ENCODE results near the gene CEACAM19.
"Not testable (repeated sequence)": the region's sequence is repeated elsewhere in the genome, so short reads cannot be mapped to it uniquely, and the experiment has no call there.

The CEACAM19 gene

GRCh38 chr19:44646049-44646416, 25.2 kb upstream of the CEACAM19 start:
- no peak for DNase-seq

- no peak for DNase-seq
Observed at GRCh38 chr19:44647144-44647543, 24.1 kb upstream of the CEACAM19 start.

GRCh38 chr19:44648631-44649251, 22.5 kb upstream of the CEACAM19 start:
- DNase-seq, result peak; percentile 24 to 25

GRCh38 chr19:44649578-44650145, 21.6 kb upstream of the CEACAM19 start:
- DNase-seq, result no peak

GRCh38 chr19:44653343-44653742, 17.9 kb upstream of the CEACAM19 start:
- no peak for DNase-seq

DNA sequence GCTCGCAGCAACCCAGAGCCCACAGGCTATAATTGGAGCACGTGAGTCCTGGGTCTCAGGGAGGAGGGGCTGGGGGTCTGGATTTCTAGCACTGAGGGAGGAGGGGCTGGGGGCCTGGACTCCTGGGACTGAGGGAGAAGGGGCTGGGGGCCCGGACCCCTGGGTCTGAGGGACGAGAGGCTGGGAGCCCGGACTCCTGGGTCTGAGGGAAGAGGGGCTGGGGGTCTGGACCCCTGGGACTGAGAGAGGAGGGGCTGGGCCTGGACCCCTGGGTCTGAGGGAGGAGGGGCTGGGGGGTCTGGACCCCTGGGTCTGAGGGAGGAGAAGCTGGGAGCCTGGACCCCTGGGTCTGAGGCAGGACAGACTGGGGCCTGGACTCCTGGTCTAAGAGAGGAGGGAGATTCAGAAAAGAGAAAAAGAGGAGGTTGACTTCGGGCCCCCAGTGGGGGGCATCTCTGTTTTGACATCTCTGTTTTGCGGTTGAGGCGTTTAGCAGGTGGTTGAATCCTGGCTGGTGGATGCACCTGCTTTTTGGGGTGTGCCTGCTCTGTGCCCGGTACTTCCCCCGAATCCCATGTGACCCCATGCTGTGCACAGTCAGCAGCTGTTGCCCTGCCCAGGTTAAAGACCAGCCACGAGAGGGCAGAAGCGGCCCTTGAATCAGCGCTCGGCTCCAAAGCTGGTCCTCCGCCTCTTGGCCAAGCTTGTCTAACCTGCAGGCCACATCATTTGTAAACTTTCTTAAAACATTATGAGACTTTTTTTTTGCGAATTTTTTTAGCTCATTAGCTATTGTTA, 17.1 kb upstream of the CEACAM19 start:
- peak; percentile 78 to 87 for DNase-seq

DNA sequence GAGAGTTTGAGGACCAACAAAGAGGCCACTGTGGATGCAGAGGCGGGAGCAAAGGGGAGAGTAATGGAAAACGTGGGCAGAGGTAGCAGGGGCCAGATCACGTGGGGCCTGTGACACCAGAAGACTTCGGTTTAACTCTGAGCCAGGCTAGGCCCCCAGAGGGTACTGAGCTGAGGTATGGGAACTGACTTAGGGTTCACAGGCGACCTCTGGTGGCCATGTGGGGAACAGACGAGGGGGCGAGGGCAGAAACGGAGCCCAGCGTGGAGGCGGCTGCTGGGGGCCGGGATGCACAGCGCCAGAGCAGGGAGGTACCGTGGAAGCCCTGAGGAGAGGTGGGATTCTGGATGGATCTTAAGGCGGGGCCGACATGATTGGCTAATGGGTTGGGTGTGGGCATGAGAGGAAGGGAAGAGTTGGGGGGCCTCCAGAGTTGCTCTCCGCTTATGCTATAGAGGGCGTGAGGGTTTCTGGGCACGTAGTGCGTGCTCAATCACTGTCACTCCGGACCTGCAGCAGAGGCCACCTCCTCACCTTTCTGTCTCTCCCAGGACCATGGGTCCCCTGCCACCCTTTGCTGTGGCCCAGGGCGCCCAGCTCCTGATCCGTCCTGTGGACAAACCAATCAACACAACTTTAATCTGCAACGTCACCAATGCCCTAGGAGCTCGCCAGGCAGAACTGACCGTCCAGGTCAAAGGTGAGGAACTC, 13.9 kb upstream of the CEACAM19 start:
- peak; percentile 58 to 60 for DNase-seq

GRCh38 chr19:44658069-44658733, 13.1 kb upstream of the CEACAM19 start:
- no peak for DNase-seq

DNA sequence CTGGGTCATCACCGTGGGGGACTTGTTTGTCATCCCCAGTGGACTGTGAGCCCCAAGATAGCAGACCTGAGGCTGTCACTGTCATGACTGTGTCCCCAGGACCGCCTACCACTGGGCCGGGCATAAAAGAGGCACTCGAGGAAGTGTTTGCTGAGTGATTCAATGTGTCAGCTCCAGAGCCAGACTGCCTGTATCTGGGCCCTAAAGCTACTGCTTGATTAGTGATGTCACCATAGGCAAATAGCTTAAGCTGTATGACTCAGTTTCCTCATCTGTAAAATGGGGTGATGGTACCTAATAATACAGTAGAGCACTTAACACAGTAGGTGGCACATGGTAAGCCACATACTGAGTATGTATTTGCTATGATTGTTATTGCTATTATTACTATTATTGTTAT, 11.2 kb upstream of the CEACAM19 start:
- DNase-seq, result no peak

DNA sequence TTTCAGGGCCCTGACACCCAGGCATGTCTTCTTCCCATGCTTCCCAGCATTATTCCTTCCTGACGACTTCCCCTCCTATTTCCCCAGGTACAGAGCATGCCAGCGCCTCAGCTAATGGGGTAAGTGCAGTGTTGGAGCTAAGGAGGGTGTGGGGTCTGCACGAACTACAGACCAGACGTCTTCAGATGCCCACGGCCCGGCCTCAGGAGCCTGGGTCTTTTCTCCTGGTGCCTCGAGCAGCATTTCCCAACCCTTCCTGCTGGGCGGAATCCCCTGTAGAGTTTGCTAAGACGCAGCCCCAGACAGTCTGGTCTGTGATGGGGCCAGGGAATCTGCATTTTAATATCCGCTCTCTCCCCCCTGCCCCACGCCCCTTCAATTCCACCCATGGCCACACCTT, 10.1 kb upstream of the CEACAM19 start:
- DNase-seq, result no peak

DNA sequence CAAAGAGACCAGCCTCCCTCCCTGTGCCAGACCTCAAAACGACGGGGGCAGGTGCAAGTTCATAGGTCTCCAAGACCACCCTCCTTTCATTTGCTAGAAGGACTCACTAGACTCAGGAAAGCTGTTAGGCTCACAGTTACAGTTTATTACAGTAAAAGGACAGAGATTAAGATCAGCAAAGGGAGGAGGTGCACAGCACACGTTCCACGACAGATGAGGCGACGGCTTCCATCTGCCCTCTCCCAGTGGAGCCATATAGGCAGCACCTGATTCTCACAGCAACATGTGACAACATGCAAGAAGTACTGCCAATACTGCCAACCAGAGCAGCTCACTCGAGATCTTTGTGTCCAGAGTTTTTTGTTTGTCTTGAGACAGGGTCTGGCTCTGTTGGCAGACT, 9.4 kb upstream of the CEACAM19 start:
- DNase-seq, result no peak

DNA sequence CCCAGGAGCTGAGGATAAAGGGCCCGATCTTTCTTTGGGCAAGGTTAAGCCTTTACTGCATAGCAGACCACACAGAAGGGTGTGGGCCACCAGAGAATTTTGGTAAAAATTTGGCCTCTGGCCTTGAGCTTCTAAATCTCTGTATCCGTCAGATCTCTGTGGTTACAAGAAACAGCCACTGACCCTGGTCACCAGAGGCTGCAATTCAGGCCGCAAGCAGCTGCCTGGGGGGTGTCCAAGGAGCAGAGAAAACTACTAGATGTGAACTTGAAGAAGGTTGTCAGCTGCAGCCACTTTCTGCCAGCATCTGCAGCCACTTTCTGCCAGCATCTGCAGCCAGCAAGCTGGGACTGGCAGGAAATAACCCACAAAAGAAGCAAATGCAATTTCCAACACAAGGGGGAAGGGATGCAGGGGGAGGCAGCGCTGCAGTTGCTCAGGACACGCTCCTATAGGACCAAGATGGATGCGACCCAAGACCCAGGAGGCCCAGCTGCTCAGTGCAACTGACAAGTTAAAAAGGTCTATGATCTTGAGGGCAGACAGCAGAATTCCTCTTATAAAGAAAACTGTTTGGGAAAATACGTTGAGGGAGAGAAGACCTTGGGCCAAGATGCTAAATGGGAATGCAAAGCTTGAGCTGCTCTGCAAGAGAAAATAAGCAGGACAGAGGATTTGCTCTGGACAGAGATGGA, 8.4 kb upstream of the CEACAM19 start:
- DNase-seq, result no peak

DNA sequence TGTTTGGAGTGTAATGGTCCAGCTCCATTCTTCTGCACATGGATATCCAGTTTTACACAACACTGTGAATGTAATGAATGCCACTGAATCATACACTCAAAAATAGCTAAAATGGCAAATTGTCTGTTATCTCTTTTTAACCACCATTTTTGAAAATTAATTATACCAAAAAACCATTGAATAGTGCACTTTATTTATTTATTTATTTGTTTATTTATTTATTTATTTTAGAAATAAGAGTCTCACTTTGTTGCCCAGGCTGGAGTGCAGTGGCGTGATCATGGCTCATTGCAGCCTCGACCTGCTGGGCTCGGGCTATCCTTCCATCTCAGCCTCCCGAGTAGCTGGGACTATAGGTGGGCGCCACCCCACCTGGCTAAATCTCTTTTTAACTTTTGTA, 7.3 kb upstream of the CEACAM19 start:
- DNase-seq, result no peak

- no peak for DNase-seq
Observed at GRCh38 chr19:44664976-44665375, 6.3 kb upstream of the CEACAM19 start.

- DNase-seq, result no peak
Observed at GRCh38 chr19:44666852-44667556, 4.3 kb upstream of the CEACAM19 start.

DNA sequence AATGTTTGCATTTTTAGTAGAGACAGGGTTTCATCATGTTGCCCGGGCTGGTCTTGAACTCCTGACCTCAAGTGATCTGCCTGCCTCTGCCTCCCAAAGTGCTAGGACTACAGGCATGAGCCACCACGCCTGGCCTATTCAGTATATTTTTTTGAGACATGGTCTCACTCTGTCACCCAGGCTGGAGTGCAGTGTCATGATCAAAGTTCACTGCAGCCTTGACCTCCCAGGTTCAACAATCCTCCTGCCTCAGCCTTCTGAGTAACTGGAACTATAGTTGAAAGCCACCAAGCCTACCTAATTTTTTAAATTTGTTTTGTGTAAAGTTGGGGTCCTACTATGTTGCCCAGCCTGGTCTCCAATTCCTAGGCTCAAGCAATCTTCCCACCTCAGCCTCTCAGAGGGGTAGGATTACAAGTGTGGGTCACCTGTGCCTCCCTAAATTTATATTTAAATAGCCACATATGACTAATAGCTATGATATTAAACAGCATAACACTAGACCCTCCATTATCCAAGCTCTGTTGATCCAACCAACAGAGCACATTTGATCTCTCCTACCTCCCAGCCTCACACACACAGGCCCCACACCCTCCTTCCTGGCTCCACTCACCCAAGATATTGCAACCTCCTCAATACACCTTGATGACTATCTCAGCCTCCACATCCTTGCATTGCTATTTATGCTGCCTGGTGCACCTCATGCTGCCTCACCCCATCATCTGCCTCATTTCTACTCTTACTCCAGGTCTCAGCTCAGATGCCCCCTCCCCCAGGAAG, 2.1 kb upstream of the CEACAM19 start:
- no peak for DNase-seq

GRCh38 chr19:44670027-44670426, 1.3 kb upstream of the CEACAM19 start:
- not testable (repeated sequence) for DNase-seq

- no peak for DNase-seq
Observed at GRCh38 chr19:44672226-44672625, 944 bp downstream of the CEACAM19 start.

GRCh38 chr19:44673510-44673909, 2.2 kb downstream of the CEACAM19 start:
- no peak for DNase-seq

DNA sequence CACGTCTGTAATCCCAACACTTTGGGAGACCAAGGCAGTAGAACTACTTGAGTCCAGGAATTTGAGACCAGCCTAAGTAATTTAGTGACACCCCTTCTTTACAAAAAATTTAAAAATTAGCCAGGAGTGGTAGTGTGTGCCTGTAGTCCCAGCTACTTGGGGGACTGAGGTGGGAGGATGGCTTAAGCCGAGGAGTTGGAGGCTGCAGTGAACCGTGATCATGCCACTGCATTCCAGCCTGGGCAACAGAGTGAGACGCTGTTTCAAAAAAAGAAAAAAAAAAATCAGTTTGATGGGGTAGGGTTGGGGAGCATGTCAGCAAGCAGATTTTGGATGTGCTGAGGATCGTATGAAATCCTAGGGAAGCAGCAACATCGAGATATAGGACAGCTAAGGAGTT, 4.2 kb downstream of the CEACAM19 start:
- no peak for DNase-seq

Data from inflammatory macrophage (primary cell).